Measurements from ENCODE around the gene SPDEF.

SPDEF gene

GRCh38 chr6:34589140-34589539 is 33.0 kb upstream of the SPDEF start:
- no peak overlapping the region for H3K4me3 ChIP-seq (ENCODE audit: low read depth, low read length)
- TF ChIP-seq, protein P1, sequence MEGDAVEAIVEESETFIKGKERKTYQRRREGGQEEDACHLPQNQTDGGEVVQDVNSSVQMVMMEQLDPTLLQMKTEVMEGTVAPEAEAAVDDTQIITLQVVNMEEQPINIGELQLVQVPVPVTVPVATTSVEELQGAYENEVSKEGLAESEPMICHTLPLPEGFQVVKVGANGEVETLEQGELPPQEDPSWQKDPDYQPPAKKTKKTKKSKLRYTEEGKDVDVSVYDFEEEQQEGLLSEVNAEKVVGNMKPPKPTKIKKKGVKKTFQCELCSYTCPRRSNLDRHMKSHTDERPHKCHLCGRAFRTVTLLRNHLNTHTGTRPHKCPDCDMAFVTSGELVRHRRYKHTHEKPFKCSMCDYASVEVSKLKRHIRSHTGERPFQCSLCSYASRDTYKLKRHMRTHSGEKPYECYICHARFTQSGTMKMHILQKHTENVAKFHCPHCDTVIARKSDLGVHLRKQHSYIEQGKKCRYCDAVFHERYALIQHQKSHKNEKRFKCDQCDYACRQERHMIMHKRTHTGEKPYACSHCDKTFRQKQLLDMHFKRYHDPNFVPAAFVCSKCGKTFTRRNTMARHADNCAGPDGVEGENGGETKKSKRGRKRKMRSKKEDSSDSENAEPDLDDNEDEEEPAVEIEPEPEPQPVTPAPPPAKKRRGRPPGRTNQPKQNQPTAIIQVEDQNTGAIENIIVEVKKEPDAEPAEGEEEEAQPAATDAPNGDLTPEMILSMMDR (conservative IDR thresholded peaks at IDR 0.05; ENCODE audit: low read depth, low read length), result no peak
- no peak for DNase-seq (ENCODE audit: low read depth)

- TF ChIP-seq, protein P1 (conservative IDR thresholded peaks at IDR 0.05; ENCODE audit: low read depth, low read length), result no peak
- DNase-seq (ENCODE audit: low read depth), result no peak
- H3K4me3 ChIP-seq (ENCODE audit: low read depth, low read length), result no peak overlapping the region
Observed at GRCh38 chr6:34587851-34588250, 31.7 kb upstream of the SPDEF start.

DNA sequence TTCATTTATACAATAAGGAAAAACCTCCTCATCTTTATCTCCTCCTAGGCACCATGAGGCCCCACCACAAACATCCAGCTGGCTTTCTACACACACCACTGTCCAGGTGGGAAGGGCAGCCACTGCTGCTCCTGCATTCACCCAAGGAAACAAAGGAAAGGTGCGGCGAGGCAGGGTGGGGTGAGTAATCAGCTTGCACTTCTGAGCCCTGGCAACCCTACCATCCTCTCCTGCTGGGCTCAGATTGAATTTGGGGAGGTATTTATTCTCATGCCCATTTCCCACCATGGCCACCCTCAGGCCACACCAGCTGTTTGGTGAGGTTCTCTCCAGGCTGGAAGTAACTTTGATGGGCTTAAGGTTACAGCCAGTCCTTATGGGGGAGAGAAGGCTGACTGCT is 31.2 kb upstream of the SPDEF start:
- H3K4me3 ChIP-seq (ENCODE audit: low read depth, low read length), result no peak overlapping the region
- TF ChIP-seq, protein P1 (conservative IDR thresholded peaks at IDR 0.05; ENCODE audit: low read depth, low read length), result no peak
- DNase-seq (ENCODE audit: low read depth), result no peak

DNA sequence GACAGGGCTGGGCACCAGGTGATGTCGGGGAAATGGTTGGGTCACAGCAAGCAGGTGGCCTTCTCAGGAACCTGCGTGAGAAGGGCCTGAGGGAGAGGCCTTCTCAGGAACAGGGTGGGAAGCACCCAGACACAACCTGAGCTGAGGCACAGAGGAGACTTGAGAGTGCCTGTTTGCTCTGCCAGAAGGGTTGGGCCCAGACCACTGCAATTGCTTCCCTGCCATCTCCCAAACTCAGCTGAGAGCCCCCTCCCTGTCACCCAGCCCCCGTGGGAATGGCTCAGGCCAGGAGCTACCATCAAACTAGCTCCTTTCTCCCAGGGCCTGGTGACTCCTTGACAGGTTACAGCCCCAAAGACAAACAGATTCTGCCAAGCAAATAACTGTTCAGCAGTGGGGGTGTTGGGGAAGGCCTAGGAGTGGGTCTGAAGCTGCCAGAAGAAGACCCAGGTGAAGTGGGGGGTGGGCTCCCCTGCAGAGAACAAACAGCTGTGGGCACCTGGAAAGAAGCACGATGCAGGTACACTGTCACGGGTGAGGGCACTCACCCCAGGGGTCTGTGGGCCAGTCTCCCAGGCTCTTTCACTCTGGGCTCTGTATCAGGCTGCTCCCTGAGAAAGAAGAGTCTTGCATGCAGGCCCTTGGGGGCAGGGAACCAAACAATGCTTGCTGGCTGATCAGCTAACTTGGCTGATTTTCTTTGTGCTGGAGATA is 30.4 kb upstream of the SPDEF start:
- TF ChIP-seq, protein P1 (conservative IDR thresholded peaks at IDR 0.05; ENCODE audit: low read depth, low read length), result no peak
- DNase-seq (ENCODE audit: low read depth), result no peak
- H3K4me3 ChIP-seq (ENCODE audit: low read depth, low read length), result no peak overlapping the region

DNA sequence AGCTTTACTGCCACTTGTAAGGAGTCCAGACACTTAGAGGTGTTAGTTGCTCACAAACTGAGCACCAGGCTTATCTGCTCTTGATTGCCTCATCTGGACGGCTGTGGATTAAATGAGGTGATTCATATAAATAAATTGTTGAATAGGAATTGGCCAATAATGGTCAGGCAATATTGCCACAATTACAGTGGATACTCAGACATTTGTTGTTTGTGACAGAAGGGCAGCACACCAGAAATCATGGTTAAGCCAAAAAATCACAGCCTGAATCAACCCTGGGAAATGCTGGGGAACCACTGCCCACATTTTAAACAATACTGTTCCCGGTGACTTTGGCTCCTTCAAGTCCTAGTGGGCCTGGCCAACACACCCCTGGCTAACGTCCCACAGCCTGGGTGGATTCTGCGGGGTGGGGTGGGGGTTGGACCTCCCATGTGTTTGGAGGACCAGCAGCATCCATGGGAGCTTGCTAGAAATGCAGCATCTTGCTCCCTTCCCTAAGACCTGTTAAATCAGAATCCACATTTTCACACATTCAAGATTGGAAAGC is 29.5 kb upstream of the SPDEF start:
- peak; percentile 38 for DNase-seq (ENCODE audit: low read depth)
- no peak overlapping the region for H3K4me3 ChIP-seq (ENCODE audit: low read depth, low read length)
- TF ChIP-seq, protein P1 (conservative IDR thresholded peaks at IDR 0.05; ENCODE audit: low read depth, low read length), result no peak

- DNase-seq (ENCODE audit: low read depth), result no peak
- H3K4me3 ChIP-seq (ENCODE audit: low read depth, low read length), result no peak overlapping the region
Observed at GRCh38 chr6:34585108-34585507, 29.0 kb upstream of the SPDEF start.

More at GRCh38 chr6:34585108-34585507, 29.0 kb upstream of the SPDEF start:
- TF ChIP-seq, protein P1 (conservative IDR thresholded peaks at IDR 0.05; ENCODE audit: low read depth, low read length), result no peak

All from choroid plexus epithelial cell (primary cell).